Esophagus (tissue), 2 donors: ENCODE measurements around the gene NOL4L. TPM values are rescaled to one million over a fixed set of nuclear protein-coding genes. Genes with fewer than 3 reads are reported as not detected.

Source experiments
- H3K27ac ChIP-seq, 2 donors: one replicate each; pipeline ENCODE4 v1.5.1; 2013; ENCODE audit warnings: low read depth in 2 of 2, mild to moderate bottlenecking in 2 of 2, inconsistent platforms in 1 of 2, low read length in 1 of 2, moderate library complexity in 1 of 2
- H3K27me3 ChIP-seq, 2 donors: one replicate each; pipeline ENCODE4 v1.6.1; 2013; ENCODE audit warnings: low read length in 2 of 2, control low read depth in 1 of 2, mild to moderate bottlenecking in 1 of 2; ENCODE audit not compliant: insufficient read depth in 2 of 2, control insufficient read depth in 1 of 2
- H3K36me3 ChIP-seq, 2 donors: one replicate each; pipeline ENCODE4 v1.6.1; 2013; ENCODE audit warnings: low read length in 1 of 2; ENCODE audit not compliant: control insufficient read depth in 2 of 2, insufficient read depth in 2 of 2
- H3K4me1 ChIP-seq, 2 donors: one replicate each; pipeline ENCODE4 v1.6.1; 2013; ENCODE audit warnings: low read length in 1 of 2; ENCODE audit not compliant: control insufficient read depth in 2 of 2, insufficient read depth in 2 of 2
- H3K4me3 ChIP-seq, 2 donors: one replicate each; pipeline ENCODE4 v1.5.1; 2013; ENCODE audit warnings: low read length in 2 of 2, mild to moderate bottlenecking in 2 of 2, low read depth in 1 of 2, moderate library complexity in 1 of 2
- H3K9me3 ChIP-seq, 2 donors: one replicate each; pipeline ENCODE4 v1.6.1; 2013; ENCODE audit warnings: mild to moderate bottlenecking in 2 of 2, low read depth in 1 of 2, low read length in 1 of 2, moderate library complexity in 1 of 2; ENCODE audit not compliant: control insufficient read depth in 2 of 2, insufficient read depth in 1 of 2
- WGBS, 2 donors: extraction: QIAGEN DNeasy Blood & Tissue Kit; methylation state at CpG; one replicate each; pipeline ENCODE4 v1.1.7; 2013; 5-methylcytosine and 5-hydroxymethylcytosine counted together
- polyA plus RNA-seq, 2 donors: library from polyadenylated mRNA; stranded (reverse); fragments of 200-250 nt; gene quantifications; one replicate each; pipeline ENCODE4 v1.2.3, GENCODE V29; 2013
- donor health status: healthy with polysubstance abuse.
- donor health status: Bipolar disorder and iron deficiency.

Gene NOL4L
- polyA plus RNA-seq, 2 donors, result 1.1 to 1.2 TPM

- 90 to 93% methylated on average over 24 of the region's 24 CpGs for WGBS, 2 donors
- peaks cover 0 to 16% of the 10 kb centered on the region in 2 donors for H3K36me3 ChIP-seq
These were observed 132.2 kb downstream of the NOL4L start for GRCh38 chr20:32452776-32453466.

DNA sequence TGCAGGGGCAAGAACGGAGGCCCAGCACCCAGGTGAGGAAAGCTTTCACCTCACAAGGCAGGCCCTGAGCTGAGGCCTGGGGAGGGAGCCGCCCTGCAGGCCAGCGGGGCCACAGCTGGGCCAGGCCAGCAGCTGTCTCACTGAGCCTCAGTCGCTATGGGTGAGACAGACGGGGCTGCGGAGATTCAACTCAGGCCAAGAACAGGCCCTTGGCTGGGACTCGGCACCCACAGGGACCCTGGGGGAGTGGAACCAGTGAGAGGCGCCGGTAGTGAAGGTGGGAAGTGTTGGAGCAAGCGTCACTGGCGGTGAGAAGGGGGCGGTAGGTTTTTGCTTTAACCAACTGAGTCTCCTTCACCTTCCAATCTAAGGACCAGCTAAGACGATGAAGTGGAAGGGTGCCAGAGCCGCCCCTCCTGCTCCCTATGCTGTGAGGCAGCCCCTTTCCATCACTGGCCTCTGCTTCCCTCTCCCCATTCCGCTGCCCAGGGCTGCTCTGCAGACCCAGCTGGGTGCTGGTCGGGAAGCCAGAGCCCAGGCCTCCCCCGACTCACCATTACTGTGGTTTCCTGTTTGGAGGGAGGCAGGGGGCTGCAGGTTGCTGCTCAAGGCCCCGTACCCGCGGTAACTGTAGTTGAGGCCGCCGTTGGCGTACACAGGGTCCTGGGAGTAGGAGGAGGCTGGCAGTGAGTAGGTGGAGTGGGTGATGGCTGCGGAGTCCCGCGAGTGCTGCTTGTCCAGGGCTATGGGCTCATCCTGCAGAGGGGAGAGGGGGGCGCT lies 133.3 kb downstream of the NOL4L start:
- Histone ChIP-seq H3K27me3 (no peaks in the 10 kb centered on the region), H3K4me1 (peaks cover 3% of the 10 kb centered on the region in 2 donors), H3K4me3 (no peak overlapping the region), H3K36me3 (peaks cover 0 to 16% of the 10 kb centered on the region in 2 donors), H3K27ac (no peak overlapping the region), H3K9me3 (no peaks in the 10 kb centered on the region)
- 81 to 85% methylated on average over 24 to 27 of the region's 27 CpGs for WGBS, 2 donors

More at GRCh38 chr20:32452776-32453466, 132.2 kb downstream of the NOL4L start:
- Histone ChIP-seq H3K4me3 (no peak overlapping the region), H3K4me1 (peaks cover 3% of the 10 kb centered on the region in 2 donors), H3K9me3 (no peaks in the 10 kb centered on the region), H3K27ac (no peak overlapping the region), H3K27me3 (no peaks in the 10 kb centered on the region)

- WGBS, 2 donors, result 90% methylated on average over 8 of the region's 8 CpGs
- Histone ChIP-seq H3K36me3 (peaks cover 0 to 16% of the 10 kb centered on the region in 2 donors), H3K4me3 (no peak overlapping the region), H3K4me1 (peaks cover 3% of the 10 kb centered on the region in 2 donors), H3K27ac (no peak overlapping the region), H3K27me3 (no peaks in the 10 kb centered on the region), H3K9me3 (no peaks in the 10 kb centered on the region)
These were observed 133.8 kb downstream of the NOL4L start for GRCh38 chr20:32451340-32451681.

- H3K27ac ChIP-seq, result no peak overlapping the region
- peaks cover 0 to 16% of the 10 kb centered on the region in 2 donors for H3K36me3 ChIP-seq
- no peak overlapping the region for H3K4me3 ChIP-seq
- 71 to 75% methylated on average over 9 of the region's 9 CpGs for WGBS, 2 donors
- peaks cover 3 to 5% of the 10 kb centered on the region in 2 donors for H3K4me1 ChIP-seq
- no peaks in the 10 kb centered on the region for H3K9me3 ChIP-seq
- no peaks in the 10 kb centered on the region for H3K27me3 ChIP-seq
These were observed 134.6 kb downstream of the NOL4L start for GRCh38 chr20:32450484-32451061.

DNA sequence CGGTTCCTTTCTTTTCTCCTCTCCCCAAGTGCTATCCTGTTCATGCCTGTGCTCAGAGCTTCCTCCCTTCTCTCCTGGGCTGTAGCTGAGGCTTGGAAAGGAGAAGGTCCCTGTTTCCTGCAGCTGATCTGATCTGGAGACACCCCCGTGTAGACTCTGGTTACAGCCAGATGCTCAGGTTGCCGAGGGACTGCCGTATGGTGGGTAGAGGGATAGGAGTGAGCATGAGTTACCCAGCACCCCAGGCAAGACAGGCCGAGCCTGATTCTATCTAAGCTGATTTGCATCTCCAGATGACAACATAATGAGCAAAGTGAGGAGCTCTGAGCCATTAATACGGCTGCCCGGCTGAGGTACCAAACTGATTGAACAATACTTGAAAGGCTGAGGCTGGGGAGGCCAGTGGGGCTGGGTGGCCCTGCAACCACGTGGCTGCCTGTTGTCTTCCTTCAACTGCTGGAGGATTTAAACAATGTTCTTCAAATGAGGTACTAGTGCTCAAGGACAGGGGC lies 135.2 kb downstream of the NOL4L start:
- no peak overlapping the region for H3K27ac ChIP-seq
- peaks cover 0 to 16% of the 10 kb centered on the region in 2 donors for H3K36me3 ChIP-seq
- 49 to 55% methylated on average over 8 of the region's 8 CpGs for WGBS, 2 donors
- no peaks in the 10 kb centered on the region for H3K9me3 ChIP-seq
- peaks cover 3 to 5% of the 10 kb centered on the region in 2 donors for H3K4me1 ChIP-seq
- H3K4me3 ChIP-seq, result no peak overlapping the region
- H3K27me3 ChIP-seq, result no peaks in the 10 kb centered on the region

GRCh38 chr20:32449057-32449889 lies 135.9 kb downstream of the NOL4L start:
- H3K27ac ChIP-seq, result no peak overlapping the region
- no peaks in the 10 kb centered on the region for H3K9me3 ChIP-seq
- H3K27me3 ChIP-seq, result no peaks in the 10 kb centered on the region
- no peak overlapping the region for H3K4me3 ChIP-seq
- H3K36me3 ChIP-seq, result peaks cover 0 to 12% of the 10 kb centered on the region in 2 donors
- H3K4me1 ChIP-seq, result peaks cover 3 to 5% of the 10 kb centered on the region in 2 donors
- WGBS, 2 donors, result 64 to 67% methylated on average over 9 of the region's 9 CpGs

DNA sequence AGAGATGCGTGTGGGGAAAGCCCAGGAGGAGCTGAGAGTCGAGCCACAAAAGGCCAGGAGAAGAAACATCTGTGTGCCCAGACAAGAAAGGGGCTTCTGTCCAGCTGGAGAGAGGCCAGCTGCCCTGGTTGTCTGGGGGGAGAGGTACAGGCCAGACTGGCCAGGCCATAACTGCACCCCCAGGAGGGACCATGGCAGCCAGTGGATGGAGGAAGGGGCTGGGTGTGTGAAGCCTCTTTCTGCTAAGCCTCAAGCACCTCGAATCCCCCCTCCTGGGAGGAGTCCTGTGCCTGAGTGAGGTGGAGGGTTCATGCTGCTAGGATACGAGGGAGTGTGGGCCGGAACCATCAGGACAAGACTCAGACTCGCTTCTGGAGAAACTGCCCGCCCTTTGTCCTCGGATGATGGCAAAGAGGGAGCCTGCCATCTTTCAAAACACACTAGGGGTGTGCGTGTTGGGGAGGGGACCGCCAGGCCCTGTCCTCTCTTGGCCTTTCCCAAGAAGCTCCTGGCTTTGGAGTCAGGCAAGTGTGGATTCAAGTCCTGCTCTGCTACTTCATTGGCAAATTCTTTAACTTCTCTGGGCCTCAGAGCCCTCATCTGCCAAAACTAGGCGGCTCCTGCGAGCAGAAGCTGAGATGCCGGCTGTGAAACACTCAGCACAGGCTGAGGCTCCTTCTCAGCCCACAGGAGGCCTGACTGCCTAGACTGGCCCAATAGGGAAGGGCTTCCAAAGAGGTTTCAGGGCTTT lies 136.7 kb downstream of the NOL4L start:
- H3K36me3 ChIP-seq, result peaks cover 0 to 12% of the 10 kb centered on the region in 2 donors
- no peaks in the 10 kb centered on the region for H3K9me3 ChIP-seq
- WGBS, 2 donors, result 51 to 60% methylated on average over 13 of the region's 13 CpGs
- H3K4me3 ChIP-seq, result no peak overlapping the region
- no peaks in the 10 kb centered on the region for H3K27me3 ChIP-seq
- no peak overlapping the region for H3K27ac ChIP-seq
- peaks cover 3 to 5% of the 10 kb centered on the region in 2 donors for H3K4me1 ChIP-seq

- no peak overlapping the region for H3K27ac ChIP-seq
- peaks cover 0 to 9% of the 10 kb centered on the region in 2 donors for H3K36me3 ChIP-seq
- H3K9me3 ChIP-seq, result no peaks in the 10 kb centered on the region
- WGBS, 2 donors, result 75 to 80% methylated on average over 22 of the region's 22 CpGs
- no peaks in the 10 kb centered on the region for H3K27me3 ChIP-seq
- no peak overlapping the region for H3K4me3 ChIP-seq
- H3K4me1 ChIP-seq, result peaks cover 3 to 5% of the 10 kb centered on the region in 2 donors
These were observed 137.8 kb downstream of the NOL4L start for GRCh38 chr20:32447136-32448027.
